Measurements from ENCODE around the gene DOCK6. TPM values are rescaled to one million over a fixed set of nuclear protein-coding genes. Genes with fewer than 3 reads are reported as not detected.
A peak's percentile ranks its signal among the peaks of the same experiment; 100 is the strongest.

DOCK6 gene
- total RNA-seq, 4 donors from 2014 or later = 37.5 to 92.7 (median 49.2) TPM

DNA sequence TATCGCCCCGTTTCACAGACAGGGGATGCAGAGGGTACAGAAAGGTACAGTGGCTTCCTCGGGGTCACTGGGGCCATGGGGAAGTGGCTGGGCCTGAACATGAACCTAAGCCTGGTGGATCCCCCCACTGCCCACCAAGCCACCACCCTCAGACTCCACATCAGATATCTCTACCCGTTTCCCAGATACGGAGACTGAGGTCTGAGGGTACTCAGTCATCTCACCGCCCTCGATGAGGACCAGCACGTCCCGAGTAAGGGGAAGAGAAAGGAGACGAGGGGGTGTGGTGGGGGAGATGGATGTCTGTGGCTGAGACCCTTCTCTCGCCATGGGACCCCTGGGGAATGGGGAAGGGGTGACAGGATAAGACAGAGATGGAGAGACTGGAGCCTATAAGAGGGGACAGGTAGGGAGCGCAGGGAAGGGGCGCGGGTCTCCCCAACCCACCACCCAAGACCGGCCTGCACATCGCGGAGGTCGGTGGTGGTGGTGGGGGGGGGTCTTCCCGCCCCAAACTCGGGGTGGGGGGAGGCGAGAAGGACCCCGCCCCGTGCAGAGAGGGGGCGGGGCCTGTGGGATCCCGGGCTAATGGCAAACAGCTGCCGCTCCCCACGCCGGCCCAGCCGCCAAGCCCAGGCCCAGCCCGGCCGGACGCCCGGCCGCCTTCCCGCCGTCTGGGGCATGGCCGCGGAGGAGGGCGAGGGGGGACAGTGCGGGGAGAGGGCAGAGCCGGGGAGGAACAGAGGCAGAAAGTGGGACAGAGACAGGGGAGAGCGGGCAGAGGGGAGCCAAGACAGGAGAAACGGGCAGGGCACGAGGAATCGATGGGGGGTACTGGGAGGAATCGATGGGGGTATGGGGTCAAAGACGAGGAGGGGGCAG lies 65.7 kb downstream of the DOCK6 start:
- WGBS, 2 donors = 10% methylated on average over 42 to 47 of the region's 47 CpGs
- no peak for DNase-seq (ENCODE audit: low spot score in 2 of 2)
- Histone ChIP-seq H3K27ac (peak overlapping the region; percentile 82 to 96 (median 89)), H3K9me3 (no peaks in the 10 kb centered on the region), H3K4me3 (peak overlapping the region; percentile 60 to 77 (median 62)), H3K36me3 (peaks cover 0 to 52% (median 15%) of the 10 kb centered on the region in 3 donors), H3K4me1 (peaks cover 0 to 68% (median 36%) of the 10 kb centered on the region in 4 donors), H3K27me3 (no peaks in the 10 kb centered on the region)
- TF ChIP-seq, protein P1, sequence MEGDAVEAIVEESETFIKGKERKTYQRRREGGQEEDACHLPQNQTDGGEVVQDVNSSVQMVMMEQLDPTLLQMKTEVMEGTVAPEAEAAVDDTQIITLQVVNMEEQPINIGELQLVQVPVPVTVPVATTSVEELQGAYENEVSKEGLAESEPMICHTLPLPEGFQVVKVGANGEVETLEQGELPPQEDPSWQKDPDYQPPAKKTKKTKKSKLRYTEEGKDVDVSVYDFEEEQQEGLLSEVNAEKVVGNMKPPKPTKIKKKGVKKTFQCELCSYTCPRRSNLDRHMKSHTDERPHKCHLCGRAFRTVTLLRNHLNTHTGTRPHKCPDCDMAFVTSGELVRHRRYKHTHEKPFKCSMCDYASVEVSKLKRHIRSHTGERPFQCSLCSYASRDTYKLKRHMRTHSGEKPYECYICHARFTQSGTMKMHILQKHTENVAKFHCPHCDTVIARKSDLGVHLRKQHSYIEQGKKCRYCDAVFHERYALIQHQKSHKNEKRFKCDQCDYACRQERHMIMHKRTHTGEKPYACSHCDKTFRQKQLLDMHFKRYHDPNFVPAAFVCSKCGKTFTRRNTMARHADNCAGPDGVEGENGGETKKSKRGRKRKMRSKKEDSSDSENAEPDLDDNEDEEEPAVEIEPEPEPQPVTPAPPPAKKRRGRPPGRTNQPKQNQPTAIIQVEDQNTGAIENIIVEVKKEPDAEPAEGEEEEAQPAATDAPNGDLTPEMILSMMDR (IDR thresholded peaks at IDR 0.05) = no peak
- no peak for TF ChIP-seq POLR2A (IDR thresholded peaks at IDR 0.05)
- no peak for TF ChIP-seq EP300 (IDR thresholded peaks at IDR 0.05)

DNA sequence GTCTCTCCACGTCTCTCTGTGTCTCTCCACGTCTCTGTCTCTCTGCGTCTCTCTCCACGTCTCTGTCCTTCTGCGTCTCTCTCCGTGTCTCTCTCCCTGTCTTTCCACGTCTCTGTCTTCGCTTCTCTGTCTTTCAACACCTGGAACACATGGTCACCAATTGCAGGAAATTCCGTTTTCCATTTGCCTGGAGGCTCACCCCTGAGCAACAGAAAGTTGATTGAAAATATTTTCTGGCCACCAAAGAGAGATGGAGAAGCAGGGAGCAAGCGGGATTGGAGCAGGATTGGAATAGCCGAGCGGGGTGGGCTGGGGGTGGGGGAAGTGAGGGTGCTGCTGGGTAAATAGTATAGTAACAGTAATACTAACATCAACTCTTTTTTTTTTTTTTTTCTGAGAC lies 66.6 kb downstream of the DOCK6 start:
- 45 to 46% methylated on average over 12 of the region's 12 CpGs for WGBS, 2 donors
- H3K27me3 ChIP-seq = no peaks in the 10 kb centered on the region
- peaks cover 0 to 52% (median 16%) of the 10 kb centered on the region in 3 donors for H3K36me3 ChIP-seq
- peaks cover 0 to 77% (median 43%) of the 10 kb centered on the region in 4 donors for H3K4me1 ChIP-seq
- H3K4me3 ChIP-seq = peak overlapping the region; percentile 31 to 77 (median 62)
- TF ChIP-seq EP300 (IDR thresholded peaks at IDR 0.05) (no peak), POLR2A (IDR thresholded peaks at IDR 0.05) (no peak)
- TF ChIP-seq, protein P1 (IDR thresholded peaks at IDR 0.05) = no peak
- H3K27ac ChIP-seq = peak overlapping the region; percentile 63 to 96 (median 89)
- no peak for DNase-seq (ENCODE audit: low spot score in 2 of 2)
- H3K9me3 ChIP-seq = no peaks in the 10 kb centered on the region

DNA sequence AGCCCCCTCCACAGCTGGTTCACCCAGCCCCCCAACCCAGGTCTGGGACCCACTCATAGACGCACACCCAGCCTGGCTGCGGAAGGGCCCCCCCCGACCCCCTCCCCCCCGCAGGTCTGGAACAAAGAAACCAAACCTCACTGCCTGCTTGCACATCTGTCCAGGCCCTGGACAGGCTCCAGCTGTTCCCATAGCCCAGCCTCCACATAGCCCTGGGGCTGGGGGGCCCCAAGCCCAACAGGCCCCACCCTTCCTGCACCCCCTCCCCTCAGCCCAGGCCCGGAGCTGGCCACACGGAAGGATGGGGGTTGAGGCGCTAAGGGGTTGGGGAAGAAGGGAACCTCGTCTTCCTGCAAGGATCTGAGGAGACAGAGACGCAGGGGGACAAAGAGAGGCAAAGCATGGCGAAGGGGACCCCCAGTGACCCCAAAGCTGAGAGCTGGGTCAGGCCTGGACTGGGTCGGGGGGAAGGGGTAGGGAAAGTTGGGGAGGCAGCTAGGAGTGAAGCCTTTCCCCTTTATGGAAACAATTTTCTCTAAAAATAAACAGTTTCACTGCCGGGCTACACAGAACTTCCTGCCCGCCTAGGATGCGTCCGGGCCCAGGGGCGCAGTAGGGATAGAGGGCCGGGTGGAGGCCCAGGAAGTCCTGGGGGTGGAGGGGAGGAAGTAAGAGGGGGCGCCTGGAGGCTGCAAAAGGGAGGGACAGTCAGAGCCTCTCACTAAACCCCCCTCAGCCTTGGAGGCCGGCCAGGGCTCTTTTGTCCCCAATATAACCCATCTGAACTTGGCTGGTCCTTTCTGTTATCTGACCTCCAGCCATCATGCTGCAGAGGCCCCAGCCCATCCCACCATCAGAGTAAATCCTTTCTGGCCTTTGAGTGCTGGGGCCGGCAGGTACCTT lies 67.4 kb downstream of the DOCK6 start:
- H3K4me3 ChIP-seq = peak overlapping the region; percentile 26 to 77 (median 46)
- peak overlapping the region; percentile 63 to 96 (median 89) for H3K27ac ChIP-seq
- DNase-seq (ENCODE audit: low spot score in 2 of 2) = no peak
- TF ChIP-seq POLR2A (IDR thresholded peaks at IDR 0.05) (no peak), EP300 (IDR thresholded peaks at IDR 0.05) (no peak)
- TF ChIP-seq, protein P1 (IDR thresholded peaks at IDR 0.05) = no peak
- no peaks in the 10 kb centered on the region for H3K9me3 ChIP-seq
- peaks cover 0 to 85% (median 50%) of the 10 kb centered on the region in 4 donors for H3K4me1 ChIP-seq
- WGBS, 2 donors = 14 to 16% methylated on average over 15 to 18 of the region's 20 CpGs
- H3K27me3 ChIP-seq = no peaks in the 10 kb centered on the region
- peaks cover 0 to 48% (median 16%) of the 10 kb centered on the region in 3 donors for H3K36me3 ChIP-seq

DNA sequence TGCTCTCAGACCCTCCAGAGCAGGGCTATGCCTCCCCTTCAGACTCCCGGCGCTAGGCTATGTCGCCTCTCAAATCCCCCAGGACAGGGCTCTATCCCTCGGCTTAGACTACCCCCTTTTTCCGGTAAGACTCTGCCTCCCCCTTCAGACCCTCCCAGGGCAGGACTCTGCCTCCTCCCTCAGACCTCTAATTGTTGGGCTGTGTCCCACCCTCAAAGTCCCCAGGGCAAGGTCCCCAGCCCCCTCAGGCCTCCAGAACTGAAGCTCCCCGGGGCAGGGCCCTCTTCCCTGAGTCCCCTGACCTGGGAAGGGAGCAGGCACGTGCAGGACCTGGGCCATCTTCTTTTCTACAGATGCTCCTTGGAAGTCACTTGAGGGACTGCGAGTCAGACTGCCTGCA lies 68.2 kb downstream of the DOCK6 start:
- no peaks in the 10 kb centered on the region for H3K9me3 ChIP-seq
- H3K4me3 ChIP-seq = peak overlapping the region in 3 of 4 donors; percentile 31 to 77 (median 61)
- no peaks in the 10 kb centered on the region for H3K27me3 ChIP-seq
- DNase-seq (ENCODE audit: low spot score in 2 of 2) = no peak
- peaks cover 0 to 54% (median 16%) of the 10 kb centered on the region in 3 donors for H3K36me3 ChIP-seq
- H3K27ac ChIP-seq = peak overlapping the region; percentile 63 to 96 (median 89)
- H3K4me1 ChIP-seq = peaks cover 0 to 92% (median 55%) of the 10 kb centered on the region in 4 donors
- WGBS, 2 donors = 59 to 74% methylated on average over 8 of the region's 8 CpGs
- TF ChIP-seq, protein P1 (IDR thresholded peaks at IDR 0.05) = no peak
- TF ChIP-seq EP300 (IDR thresholded peaks at IDR 0.05) (no peak), POLR2A (IDR thresholded peaks at IDR 0.05) (no peak)
